ENCODE results near the gene RASSF5. TPM values are rescaled to one million over a fixed set of nuclear protein-coding genes. Genes with fewer than 3 reads are reported as not detected.
A peak's percentile ranks its signal among the peaks of the same experiment; 100 is the strongest.

RASSF5 gene
- total and polyA plus RNA-seq, 2 of the 13 experiments (the other 11 are each of a cell fraction or from before 2014, with no cell fraction given): 0.18 to 0.40 TPM

- BruUV-seq (replicated peaks): no TSS peak
- intact Hi-C loops (cut with micrococcal nuclease; ENCODE audit: unreplicated experiment): no loop called here
- Histone ChIP-seq H3K4me2 (ENCODE audit: low read depth, low read length) (peak overlapping the region; percentile 80; the same call in 1 of the 2 replicates), H3K4me1 (ENCODE audit: insufficient read depth, low read length) (peaks cover 45% of the 10 kb centered on the region), H3K9ac (ENCODE audit: insufficient read depth, low read depth, low read length) (no peak overlapping the region), H3K27me3 (ENCODE audit: control insufficient read depth in 1 of 2, insufficient read depth in 2 of 2, low read length in 2 of 2) (peaks cover 1 to 28% of the 10 kb centered on the region in 2 experiments; a peak in 4 of 5 replicates), H3K79me2 (ENCODE audit: insufficient read depth, low read length) (no peaks in the 10 kb centered on the region), H3K27ac (ENCODE audit: extremely low read length, insufficient read depth, low read length) (no peak overlapping the region), H4K20me1 (ENCODE audit: insufficient read depth, low read length) (peaks cover 5% of the 10 kb centered on the region; the same call in 1 of the 2 replicates), H2AFZ (ENCODE audit: low read length) (no peak overlapping the region), H3K9me3 (ENCODE audit: low read length) (no peaks in the 10 kb centered on the region), H3K36me3 (replicated peaks in 1 of 2; ENCODE audit: control insufficient read depth in 1 of 2, insufficient read depth in 2 of 2, low read length in 2 of 2) (no peaks in the 10 kb centered on the region), H3K4me3 (replicated peaks in 1 of 3; ENCODE audit: insufficient read depth in 1 of 3, low read depth in 2 of 3, low read length in 3 of 3) (peak overlapping the region in 1 of 3 experiments; percentile 24; a peak in 1 of 6 replicates)
- FAIRE-seq: no peak
- TF ChIP-seq ATF7-NPFF (CRISPR knock-in tag; IDR thresholded peaks at IDR 0.05; ENCODE audit: low read depth) (no peak), POLR2A (IDR thresholded peaks at IDR 0.05; ENCODE audit: insufficient read depth in 1 of 2, low read depth in 2 of 2, low read length in 2 of 2) (no peak), ZNF142 (CRISPR knock-in tag; IDR thresholded peaks at IDR 0.05) (no peak), SALL1 (CRISPR knock-in tag; IDR thresholded peaks at IDR 0.05) (0 out of 2 replicates have a peak, but pooled peaks have one; percentile 9), RNF219 (CRISPR knock-in tag; IDR thresholded peaks at IDR 0.05) (no peak), BATF2 (CRISPR knock-in tag; IDR thresholded peaks at IDR 0.05) (no peak), PBX3 (CRISPR knock-in tag; IDR thresholded peaks at IDR 0.05; ENCODE audit: borderline replicate concordance) (no peak)
- in situ Hi-C loops (cut with HindIII; ENCODE audit: extremely low pct_ligation_motif_present, low pct_unique_long_range_greater_than_20kb): no loop called here
- CTCF ChIA-PET (ENCODE audit: low intra/inter-chr PET ratio, low total read pairs): no interaction called here
- 0% methylated on average over 3 of the region's 10 CpGs for WGBS (ENCODE audit: low lambda C conversion rate)
- POLR2A ChIA-PET: no interaction called here
- DNase-seq (ENCODE audit: low spot score): no peak
- peak; percentile 53 for ATAC-seq
These were observed 48.2 kb downstream of the RASSF5 start for GRCh38 chr1:206555473-206555935.
